NT2/D1 (cell line): ENCODE data around the gene LPAR1.

ENCODE experiments used
- YY1 ChIP-seq: IDR thresholded peaks from 2 replicates; pipeline ENCODE4 v1.6.1; 2011; ENCODE audit not compliant: insufficient read length, insufficient read depth
- ZNF274 ChIP-seq: IDR thresholded peaks from 2 replicates; pipeline ENCODE4 v1.6.1; 2011; ENCODE audit warnings: mild to moderate bottlenecking, low read depth, low read length

DNA sequence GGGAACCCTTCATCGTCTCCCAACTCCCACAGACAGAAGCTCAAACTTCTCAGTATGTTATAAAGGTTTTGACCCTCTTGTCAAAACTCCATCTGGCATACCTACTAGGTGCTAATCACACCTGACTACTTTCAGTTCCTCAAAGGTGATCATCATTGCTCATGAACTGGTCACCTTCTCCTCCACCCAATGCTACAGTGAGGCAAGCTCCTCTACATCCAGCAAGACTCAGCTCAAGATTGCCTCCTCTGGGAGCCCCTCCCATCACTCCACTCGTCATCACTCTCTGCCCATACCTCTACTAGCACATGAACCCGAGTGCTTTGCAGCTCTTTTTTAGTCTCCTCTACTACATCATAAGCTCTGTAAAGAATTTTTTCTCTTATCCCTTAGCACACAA lies 102.4 kb downstream of the LPAR1 start:
- TF ChIP-seq YY1 (no peak), ZNF274 (no peak)
